ENCODE results near the gene KLHL33.

The KLHL33 gene

DNA sequence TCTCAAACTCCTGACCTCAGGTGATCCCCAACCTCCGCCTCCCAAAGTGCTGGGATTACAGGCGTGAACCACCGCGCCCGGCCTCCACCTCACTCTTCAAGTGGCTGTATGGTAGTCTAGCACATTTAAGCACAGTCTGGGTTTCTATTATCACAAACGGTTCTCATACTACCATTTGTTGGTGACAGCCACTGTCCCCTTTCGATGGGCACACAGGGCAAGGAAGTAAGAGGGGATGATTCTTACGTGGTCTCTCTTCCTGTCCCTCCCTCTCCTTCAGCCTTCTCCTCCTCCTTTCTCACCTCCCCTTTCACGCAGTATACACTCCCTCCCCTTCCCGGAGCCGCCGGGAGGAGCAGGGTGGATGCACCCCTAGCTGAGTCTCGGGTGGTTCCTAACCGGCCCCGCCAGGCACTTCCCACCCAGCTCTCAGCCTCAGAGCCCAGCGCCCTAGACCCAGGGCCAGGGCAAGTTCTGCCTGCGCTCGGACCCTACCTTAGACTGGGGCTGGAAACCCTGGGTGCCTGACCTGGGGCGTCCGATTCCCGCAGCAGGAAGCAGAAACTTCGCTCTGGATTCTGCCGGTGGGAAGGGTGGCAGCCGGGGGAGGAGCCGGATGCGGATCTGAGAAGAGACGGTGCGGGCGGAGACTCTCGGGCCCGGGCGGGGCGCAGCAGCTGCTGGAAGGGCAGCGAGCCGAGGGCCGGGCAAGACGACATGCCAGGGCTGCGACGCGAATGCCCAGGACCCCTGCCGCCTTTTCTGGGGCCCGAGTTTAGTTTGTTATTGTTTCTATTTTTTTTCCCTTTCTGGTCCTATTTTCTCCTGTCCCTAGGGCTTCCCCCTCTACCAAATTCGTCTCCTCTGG is 22.9 kb downstream of the KLHL33 start, which contains the start of gene TEP1:
TEP1 (minus strand) TSS at position 626 of the 868 bp plus-strand sequence. CDS start 5,062 bp downstream, outside the sequence.
- peak; percentile 70 for DNase-seq

GRCh38 chr14:20412411-20412810 is 23.6 kb downstream of the KLHL33 start:
- no peak for DNase-seq

- no peak for DNase-seq
These were observed 26.7 kb downstream of the KLHL33 start for GRCh38 chr14:20409226-20409625.

DNA sequence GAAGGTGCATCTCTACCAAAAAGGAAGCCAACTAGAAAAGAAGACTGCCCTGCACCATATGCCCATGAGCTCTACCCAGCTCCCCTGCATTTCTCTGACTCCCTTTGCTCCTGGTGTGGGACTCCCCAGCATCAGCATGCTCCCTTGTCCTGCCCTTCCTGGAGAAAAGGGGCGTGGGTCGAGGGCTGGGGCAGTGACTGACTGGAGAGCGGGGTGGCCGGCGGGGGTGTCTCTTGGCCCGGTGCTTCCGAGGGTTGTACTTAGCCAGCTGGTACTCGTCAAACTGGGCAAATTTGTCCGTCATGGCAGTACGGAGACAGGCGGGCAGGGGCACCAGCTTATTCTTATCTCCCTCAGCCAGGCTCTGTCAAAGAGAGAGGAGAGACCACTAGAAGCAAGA is 32.4 kb downstream of the KLHL33 start:
- DNase-seq, result no peak

GRCh38 chr14:20400965-20401593 is 34.9 kb downstream of the KLHL33 start:
- no peak for DNase-seq

DNA sequence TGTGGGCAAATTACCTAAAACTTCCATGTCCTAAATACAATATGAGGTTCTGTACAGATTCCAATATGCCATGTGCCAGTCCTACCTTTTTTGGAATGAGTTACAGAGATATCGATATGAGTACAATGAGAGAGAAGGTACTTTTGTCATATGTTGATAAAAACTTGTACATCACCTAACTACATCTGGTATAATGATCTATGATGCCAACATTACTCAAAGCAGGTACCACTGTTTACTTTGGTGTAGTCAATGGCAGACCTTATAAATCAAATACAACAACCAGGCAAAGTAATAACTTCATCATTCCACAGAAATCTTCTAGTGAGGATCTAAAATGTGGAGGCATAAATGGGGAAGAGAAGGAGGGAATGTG is 35.4 kb downstream of the KLHL33 start:
- no peak for DNase-seq

DNA sequence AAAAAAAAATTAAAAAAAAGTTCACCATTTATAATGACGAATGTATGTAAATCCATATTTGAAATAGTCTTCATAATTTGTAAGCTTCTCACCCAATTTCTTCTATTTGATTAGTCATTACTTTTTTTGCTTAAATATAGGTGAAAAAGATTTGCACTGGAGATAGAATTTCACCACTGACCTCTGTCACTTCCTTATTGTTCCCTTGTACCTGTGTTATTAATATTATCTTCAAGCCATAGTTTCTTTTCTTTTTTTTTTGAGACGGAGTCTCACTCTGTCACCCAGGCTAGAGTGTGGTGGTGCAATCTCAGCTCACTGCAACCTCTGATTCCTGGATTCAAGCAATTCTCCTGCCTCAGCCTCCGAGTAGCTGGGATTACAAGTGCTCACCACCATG is 38.5 kb downstream of the KLHL33 start:
- DNase-seq, result no peak

DNA sequence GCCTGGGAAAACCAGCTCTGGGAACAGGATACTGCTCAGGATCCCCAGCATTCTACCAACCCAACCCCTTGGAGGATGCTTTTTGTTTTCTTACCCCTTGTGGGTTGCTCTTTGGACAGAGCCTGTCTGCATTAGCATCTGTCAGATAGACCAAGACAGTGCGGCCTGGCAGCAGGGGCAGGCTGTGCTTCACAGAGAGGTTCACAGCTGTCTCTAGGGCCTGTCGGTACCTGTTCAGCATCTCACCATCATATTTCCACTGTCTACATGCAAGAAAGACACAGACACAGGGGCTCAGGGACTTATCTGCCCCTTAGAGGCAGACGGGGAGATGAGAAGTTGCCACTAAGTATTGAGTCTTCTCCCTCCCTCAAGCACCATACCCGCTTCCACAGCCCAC is 44.5 kb downstream of the KLHL33 start:
- DNase-seq, result no peak

DNA sequence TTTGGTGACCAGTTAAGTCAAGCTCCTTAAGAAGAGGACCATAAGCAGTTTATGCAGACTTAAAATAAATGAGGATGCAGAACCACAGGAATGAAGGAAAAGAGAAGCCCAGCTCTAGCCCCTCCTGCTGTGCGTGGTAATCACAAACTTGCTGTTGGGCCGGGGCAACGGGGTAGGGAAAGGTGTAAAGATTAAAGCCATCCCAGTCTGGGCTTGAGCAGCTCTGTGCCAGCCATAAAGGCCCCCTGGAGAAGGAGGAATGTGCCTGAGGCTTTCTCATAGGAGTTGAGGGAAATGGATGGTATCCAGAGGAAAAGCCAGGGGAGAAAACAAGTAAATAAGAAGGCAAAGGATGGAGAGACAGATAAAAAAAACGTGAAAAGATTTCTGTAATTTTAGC is 47.8 kb downstream of the KLHL33 start:
- DNase-seq, result no peak

DNA sequence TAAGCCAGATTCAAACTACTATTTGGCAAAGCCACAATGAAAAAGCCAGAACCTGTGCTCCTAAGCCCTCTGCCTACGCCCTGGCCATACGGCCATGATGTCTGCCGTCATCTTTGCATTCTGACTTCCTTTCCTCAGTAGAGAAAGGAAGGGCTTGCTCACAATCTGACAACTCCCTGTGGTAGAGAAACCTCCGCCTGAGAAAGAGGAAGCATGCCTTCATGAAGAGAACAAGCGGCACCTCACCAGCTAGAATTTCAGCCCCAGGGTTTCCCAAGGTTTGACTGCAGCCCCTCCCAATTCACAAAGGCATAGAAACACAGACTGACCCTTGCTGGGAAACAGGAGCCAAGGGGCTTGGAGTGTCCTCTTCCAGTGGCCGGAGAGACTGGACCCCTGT is 48.4 kb downstream of the KLHL33 start:
- DNase-seq, result no peak

- DNase-seq, result no peak
These were observed 49.6 kb downstream of the KLHL33 start for GRCh38 chr14:20386276-20386855.

- no peak for DNase-seq
These were observed 51.1 kb downstream of the KLHL33 start for GRCh38 chr14:20384886-20385285.

GRCh38 chr14:20384321-20384720 is 51.6 kb downstream of the KLHL33 start:
- DNase-seq, result no peak

DNA sequence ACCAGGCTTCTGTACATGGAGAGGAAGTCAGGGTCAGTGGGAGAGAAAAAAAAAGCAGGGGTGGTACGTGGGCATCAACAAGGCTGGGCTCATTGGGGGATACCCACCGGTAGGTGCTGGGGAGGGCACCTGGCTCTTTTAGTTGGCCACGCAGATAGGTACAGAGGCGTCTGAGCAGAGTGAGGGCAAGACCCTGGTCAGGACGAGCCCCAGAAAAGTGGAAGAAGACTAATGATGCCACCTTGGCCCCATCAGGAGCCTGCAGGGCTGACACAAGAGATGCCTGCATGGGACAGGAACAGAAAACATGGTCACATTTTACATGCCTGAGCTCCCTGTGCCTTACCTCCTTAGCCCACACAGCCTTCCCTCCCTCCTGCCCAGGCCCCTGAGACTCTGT is 52.3 kb downstream of the KLHL33 start:
- no peak for DNase-seq

DNA sequence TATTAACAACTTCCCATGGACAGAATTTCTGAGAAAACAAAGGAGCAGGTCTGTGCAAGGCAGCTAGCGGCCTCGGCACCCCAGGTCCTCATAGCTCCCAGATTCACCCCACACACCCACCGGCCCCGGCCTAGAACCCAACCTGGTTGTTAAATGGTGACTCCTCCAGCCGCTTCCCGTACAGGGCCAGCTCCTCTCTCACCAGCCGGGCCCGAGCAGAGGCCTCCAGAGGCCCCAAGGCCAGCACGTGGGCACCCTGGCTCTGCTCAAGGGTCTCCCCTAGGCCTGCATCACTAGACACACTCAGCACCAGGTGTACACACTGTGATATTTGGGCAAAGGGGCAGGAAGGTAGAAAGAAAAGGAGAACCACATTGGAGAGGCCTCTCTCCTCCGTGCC is 52.9 kb downstream of the KLHL33 start:
- DNase-seq, result no peak

GRCh38 chr14:20382526-20382925 is 53.4 kb downstream of the KLHL33 start:
- no peak for DNase-seq

DNA sequence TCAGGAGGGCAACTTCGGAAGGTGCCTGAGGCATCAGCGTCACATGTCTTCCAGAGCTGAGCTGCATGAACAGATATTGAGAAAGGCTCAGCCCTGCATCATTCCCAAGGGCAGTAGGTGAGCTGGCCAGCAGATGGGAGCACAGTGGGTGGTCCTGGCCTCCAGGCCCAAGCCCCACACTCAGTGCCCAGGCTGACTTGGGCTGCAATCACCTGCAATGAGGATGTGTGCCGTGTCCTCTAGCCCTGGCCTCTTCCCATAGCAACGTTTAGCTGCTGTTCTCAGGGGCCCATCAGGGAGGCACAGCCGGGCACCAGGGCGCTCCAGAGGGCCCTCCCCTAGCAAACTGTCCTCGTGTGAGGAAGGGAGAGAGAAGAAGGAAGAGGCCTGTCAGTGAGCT is 54.6 kb downstream of the KLHL33 start:
- DNase-seq, result no peak

GRCh38 chr14:20380681-20381080 is 55.3 kb downstream of the KLHL33 start:
- DNase-seq, result no peak

- DNase-seq, result no peak
These were observed 56.2 kb downstream of the KLHL33 start for GRCh38 chr14:20379743-20380142.

GRCh38 chr14:20377171-20377570 is 58.8 kb downstream of the KLHL33 start:
- no peak for DNase-seq

DNA sequence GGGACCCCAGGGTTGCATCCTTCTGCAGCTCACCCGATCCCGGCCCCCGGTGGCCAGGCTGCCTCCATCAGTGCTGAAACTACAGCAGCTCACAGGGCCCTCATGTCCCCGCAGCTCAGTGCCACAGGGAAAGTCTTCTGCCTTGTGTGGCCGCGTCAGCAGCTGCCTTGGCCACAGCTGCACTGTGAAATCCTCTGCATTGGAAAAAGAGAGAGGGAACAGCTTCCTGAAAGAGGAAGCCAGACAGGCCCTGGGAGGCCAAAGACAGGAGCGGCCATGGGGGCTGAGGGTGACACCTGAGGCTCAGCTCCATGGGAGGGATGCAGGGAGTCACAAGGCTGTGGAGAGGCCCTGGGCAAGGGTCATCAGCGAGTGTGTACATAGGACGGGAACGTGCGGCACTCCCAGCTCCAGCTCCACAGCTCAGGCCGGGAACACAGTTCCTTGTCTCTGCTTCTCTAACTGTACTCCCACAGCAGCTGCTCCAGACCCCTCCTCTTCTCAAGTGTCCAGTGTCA is 59.8 kb downstream of the KLHL33 start:
- no peak for DNase-seq

Measured in stimulated activated CD4-positive, alpha-beta T cell treated with anti-CD3 and anti-CD28 coated beads, Interleukin-12 subunit alpha, Interleukin-12 subunit beta, amount 100 ng/mL, for 4 hours (primary cell).